Astrocyte (in vitro differentiated cells and primary cell): ENCODE measurements around the gene CPNE4. TPM values are rescaled to one million over a fixed set of nuclear protein-coding genes. Genes with fewer than 3 reads are reported as not detected.

Experiments used
- DNase-seq: peaks from one replicate; pipeline ENCODE4 v3.0.0-alpha.2; 2010; ENCODE audit warnings: low read depth
- FAIRE-seq: peaks from 2 replicates; lab custom pipeline; 2011; peaks lifted over from hg19 to GRCh38; lab: Jason Lieb, UNC
- H2AFZ ChIP-seq: 2 replicates; pipeline ENCODE4 v1.6.0; 2012; ENCODE audit warnings: low read depth, low read length, inconsistent platforms
- H3K27ac ChIP-seq: 2 replicates; pipeline ENCODE4 v1.5.1; 2011; ENCODE audit warnings: low read depth, low read length, inconsistent platforms
- H3K27me3 ChIP-seq: 2 replicates; pipeline ENCODE4 v1.6.0; 2011; ENCODE audit warnings: low read length, inconsistent platforms; ENCODE audit not compliant: insufficient read depth
- H3K36me3 ChIP-seq: 2 replicates; pipeline ENCODE4 v1.5.1; 2011; ENCODE audit warnings: low read length, inconsistent platforms; ENCODE audit not compliant: insufficient read depth
- H3K4me1 ChIP-seq: 2 replicates; pipeline ENCODE4 v1.5.1; 2011; ENCODE audit warnings: low read length, inconsistent platforms; ENCODE audit not compliant: insufficient read depth
- H3K4me2 ChIP-seq: 2 replicates; pipeline ENCODE4 v1.6.0; 2012; ENCODE audit warnings: low read length, inconsistent platforms
- H3K4me3 ChIP-seq: 2 replicates; pipeline ENCODE4 v1.5.1; 2011; ENCODE audit warnings: low read depth, mild to moderate bottlenecking, low read length, inconsistent platforms; ENCODE audit not compliant: insufficient read depth
- H3K79me2 ChIP-seq: 2 replicates; pipeline ENCODE4 v1.6.0; 2012; ENCODE audit warnings: mild to moderate bottlenecking, low read length, inconsistent platforms; ENCODE audit not compliant: insufficient read depth
- H3K9ac ChIP-seq: 2 replicates; pipeline ENCODE4 v1.6.0; 2012; ENCODE audit warnings: mild to moderate bottlenecking, low read length, inconsistent platforms
- H3K9me3 ChIP-seq: 2 replicates; pipeline ENCODE4 v1.5.1; 2012; ENCODE audit warnings: low read depth, mild to moderate bottlenecking, low read length, inconsistent platforms; ENCODE audit not compliant: insufficient read depth
- H4K20me1 ChIP-seq: 2 replicates; pipeline ENCODE4 v1.6.0; 2012; ENCODE audit warnings: low read length, inconsistent platforms; ENCODE audit not compliant: insufficient read depth
- H3K27ac Mint-ChIP-seq: one replicate; pipeline ENCODE4 v1.8.0; 2021; ENCODE audit warnings: mild to moderate bottlenecking, mixed read lengths; ENCODE audit not compliant: unreplicated experiment
- H3K27me3 Mint-ChIP-seq: one replicate; pipeline ENCODE4 v1.8.0; 2021; ENCODE audit warnings: low read depth, mixed read lengths; ENCODE audit not compliant: unreplicated experiment
- H3K36me3 Mint-ChIP-seq: one replicate; pipeline ENCODE4 v1.8.0; 2021; ENCODE audit warnings: low read depth, mixed read lengths; ENCODE audit not compliant: unreplicated experiment
- H3K4me1 Mint-ChIP-seq: one replicate; pipeline ENCODE4 v1.8.0; 2021; ENCODE audit warnings: low read depth, mixed read lengths; ENCODE audit not compliant: unreplicated experiment
- H3K4me3 Mint-ChIP-seq: one replicate; pipeline ENCODE4 v1.8.0; 2021; ENCODE audit warnings: mild to moderate bottlenecking, moderate library complexity, mixed read lengths; ENCODE audit not compliant: unreplicated experiment
- H3K9me3 Mint-ChIP-seq: one replicate; pipeline ENCODE4 v1.8.0; 2021; ENCODE audit warnings: mild to moderate bottlenecking, mixed read lengths; ENCODE audit not compliant: unreplicated experiment
- CTCF ChIP-seq: IDR thresholded peaks from 2 replicates; pipeline ENCODE4 v1.5.1; 2011; ENCODE audit warnings: low read depth, mild to moderate bottlenecking, inconsistent platforms, low read length, moderate library complexity; ENCODE audit not compliant: insufficient read depth
- EZH2 ChIP-seq: IDR thresholded peaks from 2 replicates; pipeline ENCODE4 v1.6.1; 2012; ENCODE audit warnings: mild to moderate bottlenecking, low read length, inconsistent platforms; ENCODE audit not compliant: insufficient read depth
- total RNA-seq: library from RNA; stranded (reverse); gene quantifications from 2 replicates; pipeline ENCODE4 v1.2.1, GENCODE V29; 2021

Gene CPNE4
- total RNA-seq, 1 donor from 2014 or later: 0.68 TPM

DNA sequence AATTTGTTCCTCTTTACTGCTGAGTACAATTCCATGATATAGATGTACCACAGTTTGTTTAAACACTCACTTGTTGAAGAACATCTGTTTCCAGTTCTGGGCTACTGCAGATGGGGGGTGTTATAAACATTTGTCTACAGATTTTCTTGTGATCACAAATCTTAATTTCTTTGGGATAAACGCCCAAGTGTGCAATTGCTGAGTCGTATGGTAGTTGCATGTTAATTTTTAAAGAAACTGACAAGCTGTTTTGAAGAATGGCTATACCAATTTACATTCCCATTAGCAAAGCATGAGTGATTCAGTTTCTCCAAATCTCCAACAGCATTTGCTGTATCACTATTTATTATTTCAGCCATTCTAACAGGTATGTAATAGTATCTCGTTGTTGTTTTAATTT, 290.0 kb downstream of the CPNE4 start:
- Mint-ChIP-seq H3K4me1 (no peaks in the 10 kb centered on the region), H3K27ac (no peak overlapping the region), H3K4me3 (no peak overlapping the region), H3K9me3 (no peaks in the 10 kb centered on the region), H3K36me3 (no peaks in the 10 kb centered on the region), H3K27me3 (no peaks in the 10 kb centered on the region)
- DNase-seq (no peak), FAIRE-seq (no peak)
- Histone ChIP-seq H3K9ac (no peak overlapping the region), H3K4me2 (no peak overlapping the region), H4K20me1 (no peaks in the 10 kb centered on the region), H2AFZ (no peak overlapping the region), H3K27ac (no peak overlapping the region), H3K79me2 (no peaks in the 10 kb centered on the region), H3K9me3 (no peaks in the 10 kb centered on the region), H3K27me3 (no peaks in the 10 kb centered on the region), H3K4me1 (no peaks in the 10 kb centered on the region), H3K4me3 (no peak overlapping the region), H3K36me3 (no peaks in the 10 kb centered on the region)
- no peak for TF ChIP-seq CTCF
- TF ChIP-seq EZH2: no peak

DNA sequence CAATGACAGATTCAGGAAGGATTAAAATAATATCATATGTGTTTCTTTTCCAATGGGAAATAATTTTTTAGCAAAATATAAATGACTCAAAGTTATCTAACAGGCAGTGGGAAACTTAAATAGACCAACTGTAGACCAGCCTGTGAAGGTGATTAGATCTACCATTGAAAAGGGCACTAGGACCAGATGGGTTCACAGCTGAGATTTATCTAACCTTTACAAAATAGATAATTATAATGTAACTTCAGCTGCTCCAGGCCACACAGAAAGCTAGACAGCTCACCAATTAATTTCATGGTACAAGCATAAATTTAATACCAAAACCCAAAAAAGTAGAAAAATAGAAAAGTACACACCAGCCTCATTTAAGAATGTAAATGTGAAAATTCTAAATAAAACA, 291.7 kb downstream of the CPNE4 start:
- Histone ChIP-seq H3K4me3 (no peak overlapping the region), H2AFZ (no peak overlapping the region), H4K20me1 (no peaks in the 10 kb centered on the region), H3K4me1 (no peaks in the 10 kb centered on the region), H3K79me2 (no peaks in the 10 kb centered on the region), H3K9me3 (no peaks in the 10 kb centered on the region), H3K9ac (no peak overlapping the region), H3K36me3 (no peaks in the 10 kb centered on the region), H3K4me2 (no peak overlapping the region), H3K27ac (no peak overlapping the region), H3K27me3 (no peaks in the 10 kb centered on the region)
- Mint-ChIP-seq H3K4me1 (no peaks in the 10 kb centered on the region), H3K27ac (no peak overlapping the region), H3K36me3 (no peaks in the 10 kb centered on the region), H3K4me3 (no peak overlapping the region), H3K9me3 (no peaks in the 10 kb centered on the region), H3K27me3 (no peaks in the 10 kb centered on the region)
- DNase-seq (no peak), FAIRE-seq (no peak)
- no peak for TF ChIP-seq CTCF
- no peak for TF ChIP-seq EZH2

DNA sequence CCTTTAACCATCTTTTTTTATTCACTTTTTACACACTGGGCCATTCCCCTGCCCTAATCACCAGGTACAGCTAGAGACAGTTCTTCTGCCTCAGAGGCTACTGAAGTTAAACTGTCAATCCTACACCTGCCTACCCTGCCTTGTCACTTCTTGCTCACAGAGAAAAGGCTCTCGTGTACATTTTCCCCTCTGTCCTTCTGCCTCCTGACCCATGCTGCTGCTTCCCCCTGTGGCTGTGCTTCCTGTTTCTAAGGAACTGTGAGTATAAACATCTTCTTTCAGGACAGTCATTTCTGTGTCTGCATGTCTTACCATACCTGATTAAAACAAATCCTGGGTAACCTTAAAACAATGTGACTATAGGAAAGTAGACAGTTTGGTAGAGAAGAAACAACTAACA, 295.6 kb downstream of the CPNE4 start:
- H4K20me1 ChIP-seq: no peaks in the 10 kb centered on the region
- H3K79me2 ChIP-seq: no peaks in the 10 kb centered on the region
- TF ChIP-seq CTCF (no peak), EZH2 (no peak)

More for the DNA sequence above, 295.6 kb downstream of the CPNE4 start:
- Mint-ChIP-seq H3K9me3 (no peaks in the 10 kb centered on the region), H3K36me3 (no peaks in the 10 kb centered on the region), H3K4me1 (peaks cover 7% of the 10 kb centered on the region), H3K4me3 (no peak overlapping the region), H3K27me3 (no peaks in the 10 kb centered on the region), H3K27ac (no peak overlapping the region)
- DNase-seq (no peak), FAIRE-seq (no peak)
- no peak overlapping the region for H3K4me2 ChIP-seq
- H3K27ac ChIP-seq: no peak overlapping the region
- H3K9ac ChIP-seq: no peak overlapping the region
- no peaks in the 10 kb centered on the region for H3K27me3 ChIP-seq
- H3K36me3 ChIP-seq: no peaks in the 10 kb centered on the region
- no peak overlapping the region for H2AFZ ChIP-seq
- H3K4me3 ChIP-seq: no peak overlapping the region
- no peaks in the 10 kb centered on the region for H3K9me3 ChIP-seq
- peaks cover 12% of the 10 kb centered on the region for H3K4me1 ChIP-seq
